Measurements from ENCODE around the gene BEX4.

- TF ChIP-seq, protein P1, sequence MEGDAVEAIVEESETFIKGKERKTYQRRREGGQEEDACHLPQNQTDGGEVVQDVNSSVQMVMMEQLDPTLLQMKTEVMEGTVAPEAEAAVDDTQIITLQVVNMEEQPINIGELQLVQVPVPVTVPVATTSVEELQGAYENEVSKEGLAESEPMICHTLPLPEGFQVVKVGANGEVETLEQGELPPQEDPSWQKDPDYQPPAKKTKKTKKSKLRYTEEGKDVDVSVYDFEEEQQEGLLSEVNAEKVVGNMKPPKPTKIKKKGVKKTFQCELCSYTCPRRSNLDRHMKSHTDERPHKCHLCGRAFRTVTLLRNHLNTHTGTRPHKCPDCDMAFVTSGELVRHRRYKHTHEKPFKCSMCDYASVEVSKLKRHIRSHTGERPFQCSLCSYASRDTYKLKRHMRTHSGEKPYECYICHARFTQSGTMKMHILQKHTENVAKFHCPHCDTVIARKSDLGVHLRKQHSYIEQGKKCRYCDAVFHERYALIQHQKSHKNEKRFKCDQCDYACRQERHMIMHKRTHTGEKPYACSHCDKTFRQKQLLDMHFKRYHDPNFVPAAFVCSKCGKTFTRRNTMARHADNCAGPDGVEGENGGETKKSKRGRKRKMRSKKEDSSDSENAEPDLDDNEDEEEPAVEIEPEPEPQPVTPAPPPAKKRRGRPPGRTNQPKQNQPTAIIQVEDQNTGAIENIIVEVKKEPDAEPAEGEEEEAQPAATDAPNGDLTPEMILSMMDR (IDR thresholded peaks at IDR 0.05) = no peak
- TF ChIP-seq POLR2A (IDR thresholded peaks at IDR 0.05) = no peak
Measured at GRCh38 chrX:103256651-103257050, 41.7 kb downstream of the BEX4 start.

Measured in heart left ventricle (tissue), 13 donors.